Activated naive CD4-positive, alpha-beta T cell treated with anti-CD3 and anti-CD28 coated beads, Interleukin-2, amount 50 U/mL, for 72 hours (primary cell): ENCODE measurements around the gene CCDC88A. TPM values are rescaled to one million over a fixed set of nuclear protein-coding genes. Genes with fewer than 3 reads are reported as not detected.
"Not testable (repeated sequence)": the region's sequence is repeated elsewhere in the genome, so short reads cannot be mapped to it uniquely, and the experiment has no call there.

ENCODE experiments used
- ATAC-seq, 2 donors: fragments of 150-1000 bp; cut with Tn5 transposase; 2 replicates each; pipeline ENCODE4 v1.10.0; 2021; ENCODE audit warnings: mild to moderate bottlenecking in 2 of 2, moderate library complexity in 2 of 2
- DNase-seq, 2 donors: peaks; one replicate each; pipeline ENCODE4 v3.0.0; 2021 to 2022; ENCODE audit warnings: low spot score in 2 of 2
- H3K27ac Mint-ChIP-seq, 2 donors: one replicate each; pipeline ENCODE4 v1.8.0; 2022; ENCODE audit warnings: mild to moderate bottlenecking in 2 of 2, mixed read lengths in 2 of 2
- H3K36me3 Mint-ChIP-seq, 2 donors: one replicate each; pipeline ENCODE4 v1.8.0; 2022; ENCODE audit warnings: mixed read lengths in 2 of 2
- H3K9me3 Mint-ChIP-seq, 2 donors: one replicate each; pipeline ENCODE4 v1.8.0; 2022; ENCODE audit warnings: mixed read lengths in 2 of 2
- total RNA-seq, 2 donors: library from RNA; stranded (reverse); gene quantifications; one replicate each; pipeline ENCODE4 v1.2.3, GENCODE V29; 2022

The CCDC88A gene, protein sequence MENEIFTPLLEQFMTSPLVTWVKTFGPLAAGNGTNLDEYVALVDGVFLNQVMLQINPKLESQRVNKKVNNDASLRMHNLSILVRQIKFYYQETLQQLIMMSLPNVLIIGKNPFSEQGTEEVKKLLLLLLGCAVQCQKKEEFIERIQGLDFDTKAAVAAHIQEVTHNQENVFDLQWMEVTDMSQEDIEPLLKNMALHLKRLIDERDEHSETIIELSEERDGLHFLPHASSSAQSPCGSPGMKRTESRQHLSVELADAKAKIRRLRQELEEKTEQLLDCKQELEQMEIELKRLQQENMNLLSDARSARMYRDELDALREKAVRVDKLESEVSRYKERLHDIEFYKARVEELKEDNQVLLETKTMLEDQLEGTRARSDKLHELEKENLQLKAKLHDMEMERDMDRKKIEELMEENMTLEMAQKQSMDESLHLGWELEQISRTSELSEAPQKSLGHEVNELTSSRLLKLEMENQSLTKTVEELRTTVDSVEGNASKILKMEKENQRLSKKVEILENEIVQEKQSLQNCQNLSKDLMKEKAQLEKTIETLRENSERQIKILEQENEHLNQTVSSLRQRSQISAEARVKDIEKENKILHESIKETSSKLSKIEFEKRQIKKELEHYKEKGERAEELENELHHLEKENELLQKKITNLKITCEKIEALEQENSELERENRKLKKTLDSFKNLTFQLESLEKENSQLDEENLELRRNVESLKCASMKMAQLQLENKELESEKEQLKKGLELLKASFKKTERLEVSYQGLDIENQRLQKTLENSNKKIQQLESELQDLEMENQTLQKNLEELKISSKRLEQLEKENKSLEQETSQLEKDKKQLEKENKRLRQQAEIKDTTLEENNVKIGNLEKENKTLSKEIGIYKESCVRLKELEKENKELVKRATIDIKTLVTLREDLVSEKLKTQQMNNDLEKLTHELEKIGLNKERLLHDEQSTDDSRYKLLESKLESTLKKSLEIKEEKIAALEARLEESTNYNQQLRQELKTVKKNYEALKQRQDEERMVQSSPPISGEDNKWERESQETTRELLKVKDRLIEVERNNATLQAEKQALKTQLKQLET (N-terminal part only)
- total RNA-seq, result 10 to 100 TPM; 13.6 to 18.9 TPM

DNA sequence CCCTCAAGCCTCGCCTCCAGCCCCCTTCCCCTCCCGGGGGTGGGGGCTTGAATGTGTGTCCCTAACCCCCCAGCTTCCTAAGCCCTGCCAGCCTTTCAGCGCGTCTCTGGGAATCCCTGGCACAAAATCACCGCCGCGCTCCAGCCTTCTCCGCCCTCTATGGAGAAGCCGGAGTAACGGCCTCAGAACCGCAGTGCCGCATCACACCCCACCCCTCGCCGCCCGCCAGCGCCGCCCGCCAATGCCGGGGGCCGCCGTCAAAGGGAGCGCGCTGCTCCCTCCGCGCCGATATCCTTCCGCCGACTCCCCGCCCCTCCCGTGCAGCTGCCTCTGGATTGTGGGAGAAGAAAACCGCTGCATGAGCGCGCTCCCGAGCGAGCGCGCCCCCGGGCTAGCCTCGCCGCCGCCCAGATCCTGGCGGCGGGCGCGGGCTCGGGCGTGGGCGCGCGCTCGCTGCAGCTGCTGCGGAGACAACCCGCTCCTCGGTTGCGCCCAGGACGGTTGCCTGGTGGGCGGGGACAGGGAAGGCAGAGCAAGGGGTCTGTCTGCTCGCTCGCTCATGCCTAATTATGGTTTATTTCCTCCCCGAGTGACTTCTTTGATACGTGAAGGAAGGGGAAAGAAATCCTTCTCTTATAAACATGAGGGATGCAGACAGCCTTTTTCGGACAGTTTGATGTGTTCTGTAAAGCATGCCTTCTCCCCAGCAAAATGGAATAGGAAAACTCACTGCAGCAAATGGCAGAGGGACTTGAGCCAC lies at the start of gene CCDC88A:
Gene CCDC88A (minus strand): TSS at position 178 of the 760 bp plus-strand sequence. CDS start 777 bp downstream, outside the sequence.
- peaks cover 0 to 5% of the 10 kb centered on the region in 2 donors for H3K36me3 Mint-ChIP-seq
- H3K27ac Mint-ChIP-seq, result peak within 1 kb of the TSS; percentile 53 to 80
- ATAC-seq (peak; percentile 90 to 94), DNase-seq (peak; percentile 87 to 90)
- H3K9me3 Mint-ChIP-seq, result no peaks in the 10 kb centered on the region

DNA sequence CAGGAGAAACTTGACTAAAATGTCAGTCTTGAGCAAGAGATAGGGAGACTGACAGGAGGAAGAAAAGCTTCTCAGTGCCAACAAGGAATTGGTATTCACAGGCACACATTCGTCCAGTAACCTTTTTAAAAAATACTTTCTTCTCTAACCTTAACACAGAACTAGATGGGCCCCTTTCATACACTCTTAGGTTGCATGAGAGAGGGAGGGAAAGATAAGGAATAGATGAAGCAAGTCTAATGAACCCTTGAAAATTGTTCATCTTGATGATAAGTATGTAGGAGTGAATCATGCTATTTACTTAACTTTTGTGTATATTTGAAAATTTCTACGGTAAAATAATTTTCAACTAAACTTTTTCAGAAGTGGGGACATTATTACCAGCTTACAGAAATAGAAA lies 42.0 kb upstream of the CCDC88A start:
- Mint-ChIP-seq H3K9me3 (peaks cover 0 to 3% of the 10 kb centered on the region in 2 donors), H3K36me3 (no peaks in the 10 kb centered on the region)

GRCh38 chr2:55460562-55460961 lies 40.9 kb upstream of the CCDC88A start:
- ATAC-seq (no peak), DNase-seq (no peak)
- H3K36me3 Mint-ChIP-seq, result no peaks in the 10 kb centered on the region
- peaks cover 0 to 3% of the 10 kb centered on the region in 2 donors for H3K9me3 Mint-ChIP-seq
- no peak overlapping the region for H3K27ac Mint-ChIP-seq

More for the DNA sequence above, 42.0 kb upstream of the CCDC88A start:
- H3K27ac Mint-ChIP-seq, result no peak overlapping the region
- DNase-seq, result no peak
- ATAC-seq, result no peak

GRCh38 chr2:55459714-55460274 lies 40.1 kb upstream of the CCDC88A start:
- ATAC-seq, result no peak
- no peak for DNase-seq
- H3K9me3 Mint-ChIP-seq, result peaks cover 0 to 3% of the 10 kb centered on the region in 2 donors
- H3K36me3 Mint-ChIP-seq, result no peaks in the 10 kb centered on the region
- no peak overlapping the region for H3K27ac Mint-ChIP-seq

DNA sequence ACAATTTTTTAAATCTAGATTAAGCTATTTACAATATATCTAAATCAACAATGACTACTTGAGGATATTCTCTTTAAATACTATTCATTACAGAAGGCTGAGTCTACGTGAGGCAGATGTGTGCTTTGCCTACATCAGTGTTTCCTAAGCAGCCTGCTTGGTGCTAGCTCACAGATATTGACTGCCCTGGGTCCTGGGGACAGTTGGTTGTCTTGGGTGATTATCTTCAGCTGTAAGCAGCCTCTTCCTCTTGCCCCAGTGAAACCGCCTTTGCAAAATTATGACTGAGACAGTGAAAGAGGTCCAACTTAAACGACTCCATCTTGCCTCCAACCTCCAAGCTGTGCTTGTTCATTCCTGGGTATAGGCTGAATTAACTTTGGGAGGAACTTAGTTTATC lies 39.6 kb upstream of the CCDC88A start:
- H3K27ac Mint-ChIP-seq, result no peak overlapping the region
- no peaks in the 10 kb centered on the region for H3K36me3 Mint-ChIP-seq
- ATAC-seq, result no peak
- no peak for DNase-seq
- H3K9me3 Mint-ChIP-seq, result peaks cover 0 to 3% of the 10 kb centered on the region in 2 donors

DNA sequence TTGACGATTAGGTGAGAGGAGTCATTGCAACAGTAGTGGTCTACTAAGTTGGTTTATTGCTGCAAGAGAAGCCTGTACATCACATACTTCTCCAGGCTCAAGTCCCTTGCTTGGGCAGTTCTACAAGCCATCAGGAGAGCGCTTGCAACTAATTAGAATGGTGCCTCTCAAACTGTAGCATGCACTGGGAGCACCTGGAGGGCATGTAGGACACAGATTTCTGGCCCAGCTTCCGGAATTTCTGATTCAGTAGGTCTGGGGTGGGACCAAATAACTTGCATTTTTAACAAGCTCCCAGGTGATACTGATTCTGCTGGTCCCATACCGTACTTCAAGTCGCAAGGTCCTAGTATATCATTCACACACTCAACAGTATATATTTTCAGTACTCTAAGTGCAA lies 34.5 kb upstream of the CCDC88A start:
- Mint-ChIP-seq H3K27ac (no peak overlapping the region), H3K36me3 (no peaks in the 10 kb centered on the region)
- no peak for DNase-seq

GRCh38 chr2:55452879-55453278 lies 33.2 kb upstream of the CCDC88A start:
- H3K9me3 Mint-ChIP-seq, result no peaks in the 10 kb centered on the region
- DNase-seq, result no peak
- H3K36me3 Mint-ChIP-seq, result no peaks in the 10 kb centered on the region
- ATAC-seq, result no peak
- H3K27ac Mint-ChIP-seq, result no peak overlapping the region

More for the DNA sequence above, 34.5 kb upstream of the CCDC88A start:
- no peak for ATAC-seq
- H3K9me3 Mint-ChIP-seq, result no peaks in the 10 kb centered on the region

- Mint-ChIP-seq H3K9me3 (no peaks in the 10 kb centered on the region), H3K36me3 (no peaks in the 10 kb centered on the region), H3K27ac (no peak overlapping the region)
- ATAC-seq (no peak), DNase-seq (no peak)
These were observed 32.0 kb upstream of the CCDC88A start for GRCh38 chr2:55451699-55452098.

DNA sequence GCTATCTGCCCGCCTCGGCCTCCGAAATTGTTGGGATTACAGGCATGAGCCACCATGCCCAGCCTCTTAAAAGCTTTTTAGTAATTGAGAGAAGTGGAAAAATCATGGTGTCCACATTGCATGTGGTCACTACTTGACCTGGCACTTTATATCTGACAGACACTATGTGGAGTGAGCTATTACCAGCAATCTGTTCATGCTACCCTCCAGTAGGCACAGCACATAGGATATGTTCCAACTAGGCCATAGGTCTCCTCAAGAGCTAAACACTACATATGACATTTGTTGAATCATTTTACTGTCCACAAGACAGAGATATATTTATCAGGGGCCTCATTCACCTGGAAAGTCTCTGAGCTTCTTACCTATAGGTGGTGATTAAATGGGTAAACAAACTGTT lies 30.4 kb upstream of the CCDC88A start:
- DNase-seq, H3K9me3 Mint-ChIP-seq, H3K27ac Mint-ChIP-seq, H3K36me3 Mint-ChIP-seq, ATAC-seq: not testable (repeated sequence)

- not testable (repeated sequence) for ATAC-seq, H3K9me3 Mint-ChIP-seq, H3K27ac Mint-ChIP-seq, H3K36me3 Mint-ChIP-seq, DNase-seq
These were observed 22.5 kb upstream of the CCDC88A start for GRCh38 chr2:55442045-55442760.

DNA sequence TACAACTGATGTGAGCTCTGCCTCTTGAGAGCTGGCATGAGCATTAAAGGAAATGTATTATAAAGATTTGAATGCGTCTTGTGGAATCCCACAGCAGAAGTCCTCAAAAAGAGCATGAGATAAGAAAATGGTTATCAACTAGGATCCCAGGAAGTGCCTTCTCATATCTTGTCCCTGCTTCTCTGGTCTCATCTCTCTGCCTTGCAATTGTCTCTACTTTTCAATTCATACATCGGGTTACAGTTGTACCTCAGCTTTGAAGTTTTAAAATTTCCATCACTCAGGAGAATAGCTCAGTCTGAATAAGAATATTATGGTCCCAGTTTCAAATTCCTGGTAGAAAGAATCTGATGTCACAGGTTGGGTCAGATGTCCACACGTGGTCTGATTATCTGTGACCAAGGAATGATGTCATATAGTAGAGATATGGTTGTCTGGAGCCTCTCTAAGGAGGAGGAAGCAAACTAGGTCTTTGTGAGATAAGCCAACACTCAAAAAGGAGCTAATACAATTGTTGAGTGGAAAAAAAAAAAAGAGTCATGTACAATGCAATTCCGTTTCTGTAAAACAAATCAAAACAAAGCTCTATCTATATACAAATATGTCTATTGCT lies 21.7 kb upstream of the CCDC88A start:
- H3K9me3 Mint-ChIP-seq, result no peaks in the 10 kb centered on the region
- DNase-seq (no peak), ATAC-seq (no peak)
- H3K36me3 Mint-ChIP-seq, result peaks cover 0 to 5% of the 10 kb centered on the region in 2 donors
- H3K27ac Mint-ChIP-seq, result no peak overlapping the region

DNA sequence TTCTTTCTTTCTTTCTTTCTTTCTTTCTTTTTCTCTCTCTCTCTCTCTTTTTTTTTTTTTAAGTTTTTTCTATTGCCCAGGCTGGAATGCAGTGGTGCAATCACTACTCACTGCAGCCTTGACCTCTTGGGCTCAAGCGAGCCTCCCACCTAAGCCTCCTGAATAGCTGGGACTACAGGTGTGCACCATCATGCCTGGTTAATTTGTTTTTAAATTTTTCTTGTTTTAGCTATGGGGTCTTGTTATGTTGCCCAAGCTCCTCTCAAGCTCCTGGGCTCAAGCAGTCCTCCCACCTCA lies 19.4 kb upstream of the CCDC88A start:
- Mint-ChIP-seq H3K36me3 (peaks cover 0 to 5% of the 10 kb centered on the region in 2 donors), H3K27ac (no peak overlapping the region)
- no peak for ATAC-seq

GRCh38 chr2:55438391-55439100 lies 18.9 kb upstream of the CCDC88A start:
- Mint-ChIP-seq H3K36me3 (peaks cover 0 to 5% of the 10 kb centered on the region in 2 donors), H3K27ac (no peak overlapping the region), H3K9me3 (no peaks in the 10 kb centered on the region)
- no peak for DNase-seq
- no peak for ATAC-seq

More for the DNA sequence above, 19.4 kb upstream of the CCDC88A start:
- no peak for DNase-seq
- H3K9me3 Mint-ChIP-seq, result no peaks in the 10 kb centered on the region

DNA sequence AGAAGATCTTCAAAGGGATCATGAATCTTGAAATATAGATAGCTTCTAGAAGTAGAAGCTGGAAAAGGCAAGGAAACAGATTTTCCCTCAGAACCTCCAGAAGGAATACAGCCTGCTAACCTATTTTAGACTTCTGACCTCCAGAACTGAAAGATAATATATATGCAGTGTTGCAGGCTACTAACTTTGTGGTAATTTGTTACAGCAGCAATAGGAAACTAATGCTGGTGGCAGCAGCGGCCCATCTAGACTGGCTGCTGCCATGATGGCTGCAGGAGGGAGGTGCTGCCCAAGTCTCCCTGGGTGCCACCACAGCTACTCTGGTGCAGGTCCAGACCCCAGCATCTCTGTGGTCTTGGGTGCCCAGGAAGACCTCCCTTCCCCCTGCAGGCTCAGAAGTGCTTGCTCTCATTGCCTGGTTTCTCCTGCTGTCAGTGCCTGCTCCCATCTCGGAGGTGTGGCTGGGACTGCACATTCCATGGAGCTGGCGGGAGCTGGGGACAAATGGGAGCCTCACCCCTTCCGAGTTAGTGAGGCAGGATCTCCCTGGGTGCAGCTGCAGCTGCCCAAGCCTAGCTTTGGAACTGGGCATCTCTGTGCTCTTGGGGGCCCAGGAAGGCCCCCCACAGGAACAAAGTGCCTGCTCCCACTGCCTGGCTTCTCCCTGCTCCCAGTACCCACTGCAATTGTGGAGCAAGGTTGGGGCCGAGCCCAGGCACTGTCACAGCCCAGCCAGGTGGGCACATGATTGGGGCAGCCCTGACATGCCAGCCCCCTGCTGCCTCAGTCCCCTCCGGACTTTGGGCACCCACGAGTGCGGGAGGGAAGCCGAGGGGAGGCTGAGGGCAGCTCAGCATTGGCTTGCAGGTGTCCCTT lies 18.1 kb upstream of the CCDC88A start:
- H3K9me3 Mint-ChIP-seq, result no peaks in the 10 kb centered on the region
- no peaks in the 10 kb centered on the region for H3K36me3 Mint-ChIP-seq

More for the DNA sequence above, 18.1 kb upstream of the CCDC88A start:
- H3K27ac Mint-ChIP-seq, result no peak overlapping the region
- DNase-seq (no peak), ATAC-seq (no peak)
